Endothelial cell of umbilical vein (primary cell): Measurements from ENCODE around the gene LAMB4. TPM values are rescaled to one million over a fixed set of nuclear protein-coding genes. Genes with fewer than 3 reads are reported as not detected.

Source experiments
- BruUV-seq: library from RNA; stranded (reverse); fragments of 400-500 nt; replicated peaks from 2 replicates; lab custom pipeline; 2021; lab: Mats Ljungman, UMichigan
- CTCF ChIA-PET: fragments of 300-600, 350-600 bp; sonication (Branson Sonifier 250); formaldehyde crosslinking; loops from one replicate; lab custom pipeline; 2021; ENCODE audit warnings: antibody characterized with exemption, inconsistent platforms; lab: Charles Lee
- POLR2A ChIA-PET: fragments of 300-600, 350-600 bp; sonication (Branson Sonifier 250); formaldehyde crosslinking; loops from one replicate; lab custom pipeline; 2021; ENCODE audit warnings: antibody characterized with exemption, inconsistent platforms; lab: Charles Lee
- DNase-seq: peaks from one replicate; pipeline ENCODE4 v3.0.0-alpha.2; 2011; ENCODE audit warnings: low read depth, low spot score
- FAIRE-seq: peaks from 2 replicates; lab custom pipeline; 2011; peaks lifted over from hg19 to GRCh38; lab: Jason Lieb, UNC
- H2AFZ ChIP-seq: 2 replicates; pipeline ENCODE4 v1.6.0; 2012; ENCODE audit warnings: low read depth, low read length, control low read depth, inconsistent platforms
- H3K27ac ChIP-seq: 2 replicates; pipeline ENCODE4 v1.5.1; 2011; ENCODE audit warnings: low read depth, mild to moderate bottlenecking, control low read depth, low read length, moderate library complexity; ENCODE audit not compliant: insufficient read depth
- H3K27me3 ChIP-seq, 2 experiments: 2 replicates each; pipeline versions ENCODE4 v1.6.0 to v1.6.1; 2011; ENCODE audit warnings: low read length in 2 of 2, mixed read lengths in 1 of 2; ENCODE audit not compliant: control insufficient read depth in 2 of 2, insufficient read depth in 2 of 2
- H3K36me3 ChIP-seq, 2 experiments: 2 replicates in 1 of 2; 3 replicates in 1 of 2; pipeline ENCODE4 v1.5.1; 2011; ENCODE audit warnings: low read length in 2 of 2, mild to moderate bottlenecking in 1 of 2, moderate library complexity in 1 of 2; ENCODE audit not compliant: control insufficient read depth in 2 of 2, insufficient read depth in 2 of 2; ENCODE audit errors: extremely low read depth in 1 of 2
- H3K4me1 ChIP-seq: 3 replicates; pipeline ENCODE4 v1.5.1; 2011; ENCODE audit warnings: mild to moderate bottlenecking, low read length; ENCODE audit not compliant: control insufficient read depth, insufficient read depth; ENCODE audit errors: extremely low read depth
- H3K4me2 ChIP-seq: 2 replicates; pipeline ENCODE4 v1.6.1; 2011; ENCODE audit warnings: low read length, control low read depth, mixed read lengths; ENCODE audit not compliant: insufficient read depth
- H3K4me3 ChIP-seq, 3 experiments: fragments of 200-600 bp in 1 of 3; sonication (generic), shearing (Covaris generic) in 1 of 3; replicated peaks in 1 of 3; 2 replicates each; pipeline ENCODE4 v1.5.1; 2011 to 2016; ENCODE audit warnings: control low read depth in 3 of 3, low read length in 3 of 3, mild to moderate bottlenecking in 2 of 3, inconsistent platforms in 1 of 3, low read depth in 1 of 3, moderate library complexity in 1 of 3; ENCODE audit not compliant: insufficient read depth in 1 of 3
- H3K79me2 ChIP-seq: 2 replicates; pipeline ENCODE4 v1.6.0; 2012; ENCODE audit warnings: low read length, inconsistent platforms; ENCODE audit not compliant: control insufficient read depth, insufficient read depth
- H3K9ac ChIP-seq: replicated peaks from 2 replicates; pipeline ENCODE3; 2011; ENCODE audit warnings: low read length, control low read depth; ENCODE audit not compliant: insufficient read depth; ENCODE audit errors: extremely low read depth
- H3K9me1 ChIP-seq: replicated peaks from 3 replicates; pipeline ENCODE4 v1.6.0; 2011; ENCODE audit warnings: mild to moderate bottlenecking, low read length; ENCODE audit not compliant: control insufficient read depth, insufficient read depth; ENCODE audit errors: extremely low read depth
- H3K9me3 ChIP-seq: replicated peaks from 2 replicates; pipeline ENCODE4 v1.5.1; 2012; ENCODE audit warnings: low read length, inconsistent platforms; ENCODE audit not compliant: control insufficient read depth, insufficient read depth
- H4K20me1 ChIP-seq: replicated peaks from 2 replicates; pipeline ENCODE3; 2011; ENCODE audit warnings: mild to moderate bottlenecking, low read length; ENCODE audit not compliant: control insufficient read depth, insufficient read depth; ENCODE audit errors: extremely low read depth
- EZH2 ChIP-seq: IDR thresholded peaks from 2 replicates; pipeline ENCODE4 v1.6.1; 2012; ENCODE audit warnings: borderline replicate concordance, low read depth, mild to moderate bottlenecking, moderate library complexity, low read length, inconsistent platforms; ENCODE audit not compliant: severe bottlenecking
- FOS ChIP-seq: IDR thresholded peaks from 2 replicates; pipeline ENCODE4 v1.6.1; 2011; ENCODE audit warnings: mild to moderate bottlenecking, low read length, moderate library complexity, borderline replicate concordance; ENCODE audit not compliant: insufficient read depth
- GATA2 ChIP-seq: IDR thresholded peaks from 2 replicates; pipeline ENCODE4 v1.7.0; 2011; ENCODE audit warnings: low read depth, mild to moderate bottlenecking, moderate library complexity, mixed read lengths, low read length; ENCODE audit not compliant: insufficient read length, insufficient read depth
- JUN ChIP-seq: IDR thresholded peaks from 2 replicates; pipeline ENCODE4 v1.6.1; 2011; ENCODE audit warnings: borderline replicate concordance, low read depth; ENCODE audit not compliant: insufficient read length, insufficient read depth
- MAX ChIP-seq: IDR thresholded peaks from 2 replicates; pipeline ENCODE4 v1.6.1; 2011; ENCODE audit not compliant: insufficient read depth, insufficient read length
- MYC ChIP-seq: IDR thresholded peaks from one replicate; pipeline ENCODE4 v1.6.1; 2011; ENCODE audit warnings: mild to moderate bottlenecking, low read depth, low read length
- POLR2A ChIP-seq: IDR thresholded peaks from 2 replicates; pipeline ENCODE4 v1.6.1; 2012; ENCODE audit warnings: low read depth, mild to moderate bottlenecking, control low read depth, low read length
- POLR2AphosphoS5 ChIP-seq: IDR thresholded peaks from 2 replicates; pipeline ENCODE4 v1.6.1; 2012; ENCODE audit warnings: low read depth, mild to moderate bottlenecking, control low read depth, low read length, moderate library complexity; ENCODE audit not compliant: insufficient read depth
- dilution Hi-C: fragments of 300-500 bp; cut with MboI; formaldehyde crosslinking; loops from one replicate; pipeline ENCODE4 v1.15.0; 2019; ENCODE audit warnings: low sequenced_read_pairs; ENCODE audit not compliant: extremely low pct_ligation_motif_present
- intact Hi-C: fragments of 100-400 bp; cut with micrococcal nuclease; formaldehyde crosslinking; loops from one replicate; pipeline ENCODE4 v1.10.0; 2022
- polyA plus RNA-seq, 4 experiments: library from polyadenylated mRNA; depleted of rRNA in 3 of 4; stranded (reverse) in 3 of 4; unstranded in 1 of 4; fragments of >200 nt; gene quantifications; 2 replicates each; pipeline versions ENCODE4 v1.2.1 to v1.2.3, GENCODE V29; 2011 to 2012; ENCODE audit warnings: missing spikeins in 1 of 4
- total RNA-seq: library from RNA; stranded (reverse); gene quantifications from 2 replicates; pipeline ENCODE4 v1.2.3, GENCODE V29; 2021
- TF ChIP-seq, protein P1 (sequence below), 2 donors: IDR thresholded peaks; 1 replicate in 1 of 2; 2 replicates in 1 of 2; pipeline ENCODE4 v1.5.1; 2011; ENCODE audit warnings: low read length in 2 of 2, mild to moderate bottlenecking in 2 of 2, moderate library complexity in 2 of 2, control low read depth in 1 of 2, inconsistent platforms in 1 of 2, low read depth in 1 of 2; ENCODE audit not compliant: insufficient read depth in 1 of 2; ENCODE audit errors: extremely low read depth in 1 of 2

Gene LAMB4
- total and polyA plus RNA-seq, 2 donors (not counting 3 experiments of a cell fraction or from before 2014, with no cell fraction given) = 0.15 to 0.20 TPM

GRCh38 chr7:108027239-108027638, 102.9 kb downstream of the LAMB4 start:
- dilution Hi-C loops = no loop called here
- Histone ChIP-seq H2AFZ (no peak overlapping the region), H4K20me1 (no peaks in the 10 kb centered on the region), H3K9me1 (no peaks in the 10 kb centered on the region), H3K4me3 (no peak overlapping the region), H3K9ac (no peak overlapping the region), H3K4me1 (peaks cover 21% of the 10 kb centered on the region), H3K27ac (no peak overlapping the region), H3K79me2 (no peaks in the 10 kb centered on the region), H3K36me3 (no peaks in the 10 kb centered on the region), H3K27me3 (no peaks in the 10 kb centered on the region), H3K4me2 (no peak overlapping the region), H3K9me3 (no peaks in the 10 kb centered on the region)
- no peak for TF ChIP-seq MAX
- no peak for TF ChIP-seq FOS
- DNase-seq (no peak), FAIRE-seq (no peak)
- ChIA-PET POLR2A (no interaction called here), CTCF (no interaction called here)
- BruUV-seq = no TSS peak
- intact Hi-C loops = no loop called here

DNA sequence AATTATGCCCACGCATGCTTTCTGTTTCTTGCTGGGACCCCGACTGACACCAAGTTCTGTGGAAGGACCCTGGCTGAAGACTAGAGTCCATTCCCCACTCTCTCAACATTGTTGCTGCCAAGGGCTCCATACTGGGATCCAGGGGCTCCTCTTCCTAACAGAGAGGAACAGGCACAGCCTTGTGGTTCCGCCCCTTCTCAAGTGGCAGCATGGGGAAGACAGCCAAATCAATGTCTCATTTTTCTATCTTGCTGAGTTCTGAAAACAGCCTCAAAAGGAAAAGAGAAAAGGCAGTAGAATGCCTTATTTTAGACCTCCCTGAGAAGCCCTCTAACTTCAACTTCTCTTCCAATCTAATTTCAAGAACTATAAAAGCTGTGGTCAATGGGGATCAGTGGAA, 103.5 kb downstream of the LAMB4 start:
- peaks cover 21% of the 10 kb centered on the region for H3K4me1 ChIP-seq
- H3K27ac ChIP-seq = no peak overlapping the region
- no peak overlapping the region for H3K4me3 ChIP-seq
- no peaks in the 10 kb centered on the region for H3K79me2 ChIP-seq
- no peaks in the 10 kb centered on the region for H4K20me1 ChIP-seq
- H3K9me3 ChIP-seq = no peaks in the 10 kb centered on the region
- DNase-seq (no peak), FAIRE-seq (no peak)
- H3K9me1 ChIP-seq = no peaks in the 10 kb centered on the region
- TF ChIP-seq EZH2 (no peak), JUN (no peak), POLR2A (no peak), POLR2AphosphoS5 (no peak), MAX (no peak), GATA2 (no peak), MYC (no peak)
- TF ChIP-seq, protein P1, sequence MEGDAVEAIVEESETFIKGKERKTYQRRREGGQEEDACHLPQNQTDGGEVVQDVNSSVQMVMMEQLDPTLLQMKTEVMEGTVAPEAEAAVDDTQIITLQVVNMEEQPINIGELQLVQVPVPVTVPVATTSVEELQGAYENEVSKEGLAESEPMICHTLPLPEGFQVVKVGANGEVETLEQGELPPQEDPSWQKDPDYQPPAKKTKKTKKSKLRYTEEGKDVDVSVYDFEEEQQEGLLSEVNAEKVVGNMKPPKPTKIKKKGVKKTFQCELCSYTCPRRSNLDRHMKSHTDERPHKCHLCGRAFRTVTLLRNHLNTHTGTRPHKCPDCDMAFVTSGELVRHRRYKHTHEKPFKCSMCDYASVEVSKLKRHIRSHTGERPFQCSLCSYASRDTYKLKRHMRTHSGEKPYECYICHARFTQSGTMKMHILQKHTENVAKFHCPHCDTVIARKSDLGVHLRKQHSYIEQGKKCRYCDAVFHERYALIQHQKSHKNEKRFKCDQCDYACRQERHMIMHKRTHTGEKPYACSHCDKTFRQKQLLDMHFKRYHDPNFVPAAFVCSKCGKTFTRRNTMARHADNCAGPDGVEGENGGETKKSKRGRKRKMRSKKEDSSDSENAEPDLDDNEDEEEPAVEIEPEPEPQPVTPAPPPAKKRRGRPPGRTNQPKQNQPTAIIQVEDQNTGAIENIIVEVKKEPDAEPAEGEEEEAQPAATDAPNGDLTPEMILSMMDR (IDR thresholded peaks at IDR 0.05; ENCODE audit: extremely low read depth in 1 of 2, insufficient read depth in 1 of 2, low read depth in 1 of 2, low read length in 2 of 2) = no peak
- no peak overlapping the region for H3K9ac ChIP-seq
- no peak overlapping the region for H3K4me2 ChIP-seq
- ChIA-PET POLR2A (no interaction called here), CTCF (no interaction called here)
- dilution Hi-C loops = no loop called here
- no peak overlapping the region for H2AFZ ChIP-seq
- H3K27me3 ChIP-seq = no peaks in the 10 kb centered on the region
- no peaks in the 10 kb centered on the region for H3K36me3 ChIP-seq
- no TSS peak for BruUV-seq
- intact Hi-C loops = no loop called here
